OCI-M1 (cell line): ENCODE measurements around the gene AHCYL1.

ENCODE experiments used
- DNase-seq: peaks from one replicate; lab custom pipeline; 2025; lab: John Stamatoyannopoulos, UW

AHCYL1 gene

GRCh38 chr1:109976762-109977161 is 7.8 kb upstream of the AHCYL1 start:
- no peak for DNase-seq

GRCh38 chr1:109977225-109977624 is 7.3 kb upstream of the AHCYL1 start:
- no peak for DNase-seq

- DNase-seq: no peak
Measured at GRCh38 chr1:109977657-109978378, 6.7 kb upstream of the AHCYL1 start.

GRCh38 chr1:109978761-109979488 is 5.6 kb upstream of the AHCYL1 start:
- DNase-seq: no peak

GRCh38 chr1:109979489-109980091 is 5.0 kb upstream of the AHCYL1 start:
- DNase-seq: peak; percentile 28

GRCh38 chr1:109980324-109981003 is 4.1 kb upstream of the AHCYL1 start:
- no peak for DNase-seq

GRCh38 chr1:109981004-109981335 is 3.6 kb upstream of the AHCYL1 start:
- DNase-seq: no peak

- DNase-seq: no peak
Measured at GRCh38 chr1:109983380-109984189, 980 bp upstream of the AHCYL1 start.

GRCh38 chr1:109984190-109984455 is 442 bp upstream of the AHCYL1 start:
- no peak for DNase-seq

GRCh38 chr1:109985247-109986053 is 885 bp downstream of the AHCYL1 start:
- DNase-seq: peak; percentile 48

- no peak for DNase-seq
Measured at GRCh38 chr1:109986054-109986444, 1.5 kb downstream of the AHCYL1 start.

- no peak for DNase-seq
Measured at GRCh38 chr1:109988349-109988914, 3.9 kb downstream of the AHCYL1 start.

- DNase-seq: peak; percentile 70
Measured at GRCh38 chr1:109989506-109990301, 5.1 kb downstream of the AHCYL1 start.

- peak; percentile 47 for DNase-seq
Measured at GRCh38 chr1:109990302-109990653, 5.7 kb downstream of the AHCYL1 start.

- no peak for DNase-seq
Measured at GRCh38 chr1:109991400-109991925, 6.9 kb downstream of the AHCYL1 start.

- DNase-seq: no peak
Measured at GRCh38 chr1:109993885-109994284, 9.3 kb downstream of the AHCYL1 start.

GRCh38 chr1:109994654-109995053 is 10.1 kb downstream of the AHCYL1 start:
- no peak for DNase-seq

GRCh38 chr1:109995536-109995935 is 11.0 kb downstream of the AHCYL1 start:
- no peak for DNase-seq

GRCh38 chr1:109996476-109996875 is 11.9 kb downstream of the AHCYL1 start:
- DNase-seq: no peak
